ENCODE data around the gene OXCT2. TPM values are rescaled to one million over a fixed set of nuclear protein-coding genes. Genes with fewer than 3 reads are reported as not detected.

Gene OXCT2
- total and polyA plus RNA-seq, 2 donors (not counting 1 experiment from before 2014, with no cell fraction given): 1.0 to 1.9 TPM

DNA sequence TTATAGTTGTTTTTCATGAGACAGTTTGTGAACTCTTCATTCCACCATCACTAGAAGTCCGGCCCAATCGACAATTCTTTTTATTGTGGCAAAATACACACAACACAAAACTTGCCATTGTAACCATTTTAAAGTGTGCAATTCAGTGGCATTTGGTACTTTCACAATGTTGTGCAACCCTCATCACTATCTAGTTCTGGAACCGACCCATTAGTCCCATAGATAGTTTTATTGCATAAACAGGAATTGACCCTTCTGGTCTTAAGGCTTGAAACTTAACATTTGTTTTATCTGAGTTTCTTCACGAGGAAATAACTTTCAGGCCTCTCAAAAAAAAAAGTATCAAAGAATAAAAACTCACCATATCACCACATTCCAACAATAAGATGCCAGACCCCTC, 41.3 kb downstream of the OXCT2 start:
- no peaks in the 10 kb centered on the region for H3K36me3 ChIP-seq (replicated peaks in 1 of 2; ENCODE audit: control extremely low read depth in 1 of 2, control insufficient read depth in 1 of 2, extremely low read depth in 1 of 2, insufficient read depth in 2 of 2, low read length in 1 of 2)
- H4K20me1 ChIP-seq (ENCODE audit: control insufficient read depth, insufficient read depth, low read length, poor library complexity, severe bottlenecking): no peaks in the 10 kb centered on the region
- Mint-ChIP-seq H3K4me3 (no peak overlapping the region), H3K9me3 (ENCODE audit: insufficient read depth) (no peaks in the 10 kb centered on the region), H3K4me1 (peaks cover 11% of the 10 kb centered on the region), H3K27me3 (peaks cover 56% of the 10 kb centered on the region), H3K27ac (no peak overlapping the region)
- H2AFZ ChIP-seq (ENCODE audit: insufficient read depth, low read depth, low read length, poor library complexity, severe bottlenecking): no peak overlapping the region
- no peak overlapping the region for H3K4me3 ChIP-seq (ENCODE audit: control extremely low read depth in 1 of 5, extremely low read depth in 1 of 5, insufficient read depth in 1 of 5, low read depth in 2 of 5, low read length in 4 of 5)
- H3K4me1 ChIP-seq (ENCODE audit: control insufficient read depth in 2 of 2, insufficient read depth in 2 of 2, low read length in 2 of 2): peaks cover 0 to 5% of the 10 kb centered on the region in 2 donors
- intact Hi-C loops (cut with micrococcal nuclease): loop anchor here (10.0 kb wide), 1 partner anchor 65 kb away; no protein-coding TSS in a partner anchor
- H3K27ac ChIP-seq (ENCODE audit: low read length in 2 of 2): no peak overlapping the region
- peaks cover 0 to 42% (median 22%) of the 10 kb centered on the region in 4 experiments for H3K27me3 ChIP-seq (replicated peaks in 1 of 4; ENCODE audit: control extremely low read depth in 1 of 4, control insufficient read depth in 3 of 4, insufficient read depth in 4 of 4, low read length in 3 of 4)
- H3K79me2 ChIP-seq (ENCODE audit: control insufficient read depth, insufficient read depth, low read length): no peaks in the 10 kb centered on the region
- WGBS (ENCODE audit: insufficient coverage): 67% methylated on average over 2 of the region's 4 CpGs
- H3K9ac ChIP-seq (ENCODE audit: low read length): no peak overlapping the region
- CTCF ChIA-PET: no interaction called here
- ATAC-seq (ENCODE audit: low read depth) (no peak), DNase-seq (no peak)
- H3K4me2 ChIP-seq (replicated peaks; ENCODE audit: low read depth, low read length, poor library complexity, severe bottlenecking): no peak overlapping the region
- POLR2A ChIA-PET: no interaction called here
- TF ChIP-seq, protein P1, sequence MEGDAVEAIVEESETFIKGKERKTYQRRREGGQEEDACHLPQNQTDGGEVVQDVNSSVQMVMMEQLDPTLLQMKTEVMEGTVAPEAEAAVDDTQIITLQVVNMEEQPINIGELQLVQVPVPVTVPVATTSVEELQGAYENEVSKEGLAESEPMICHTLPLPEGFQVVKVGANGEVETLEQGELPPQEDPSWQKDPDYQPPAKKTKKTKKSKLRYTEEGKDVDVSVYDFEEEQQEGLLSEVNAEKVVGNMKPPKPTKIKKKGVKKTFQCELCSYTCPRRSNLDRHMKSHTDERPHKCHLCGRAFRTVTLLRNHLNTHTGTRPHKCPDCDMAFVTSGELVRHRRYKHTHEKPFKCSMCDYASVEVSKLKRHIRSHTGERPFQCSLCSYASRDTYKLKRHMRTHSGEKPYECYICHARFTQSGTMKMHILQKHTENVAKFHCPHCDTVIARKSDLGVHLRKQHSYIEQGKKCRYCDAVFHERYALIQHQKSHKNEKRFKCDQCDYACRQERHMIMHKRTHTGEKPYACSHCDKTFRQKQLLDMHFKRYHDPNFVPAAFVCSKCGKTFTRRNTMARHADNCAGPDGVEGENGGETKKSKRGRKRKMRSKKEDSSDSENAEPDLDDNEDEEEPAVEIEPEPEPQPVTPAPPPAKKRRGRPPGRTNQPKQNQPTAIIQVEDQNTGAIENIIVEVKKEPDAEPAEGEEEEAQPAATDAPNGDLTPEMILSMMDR (IDR thresholded peaks at IDR 0.05): no peak
- no peak for TF ChIP-seq EZH2 (IDR thresholded peaks at IDR 0.05; ENCODE audit: borderline replicate concordance, insufficient read depth, low read depth, low read length, poor library complexity, severe bottlenecking)
- H3K9me3 ChIP-seq (ENCODE audit: control extremely low read depth in 1 of 3, control insufficient read depth in 2 of 3, insufficient read depth in 1 of 3, low read length in 2 of 3): no peaks in the 10 kb centered on the region

DNA sequence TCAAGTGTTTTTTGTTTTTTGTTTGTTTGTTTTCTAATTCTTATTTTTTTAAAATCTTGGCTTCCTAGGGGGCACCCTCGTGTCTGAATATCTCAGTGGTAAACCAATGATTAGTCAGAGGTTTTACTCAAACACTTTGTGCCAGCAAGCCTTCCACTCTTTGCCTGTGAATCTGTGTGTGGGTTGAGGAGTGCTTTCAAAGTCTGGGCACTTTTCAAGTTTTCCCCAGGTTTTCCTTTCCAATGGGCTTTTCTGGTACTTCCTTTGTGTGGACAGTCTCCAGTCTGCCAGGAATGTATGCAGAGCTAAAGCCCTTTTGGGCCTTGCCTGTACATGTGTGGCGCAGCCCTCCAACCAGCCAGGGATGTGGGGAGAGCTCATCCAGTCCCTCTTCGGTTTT, 42.1 kb downstream of the OXCT2 start:
- H3K4me2 ChIP-seq (replicated peaks; ENCODE audit: low read depth, low read length, poor library complexity, severe bottlenecking): no peak overlapping the region
- no peak overlapping the region for H3K4me3 ChIP-seq (ENCODE audit: control extremely low read depth in 1 of 5, extremely low read depth in 1 of 5, insufficient read depth in 1 of 5, low read depth in 2 of 5, low read length in 4 of 5)
- peaks cover 11% of the 10 kb centered on the region for H3K4me1 Mint-ChIP-seq
- intact Hi-C loops (cut with micrococcal nuclease): loop anchor here (10.0 kb wide), 1 partner anchor 66 kb away; no protein-coding TSS in a partner anchor
- no peak for TF ChIP-seq EZH2 (IDR thresholded peaks at IDR 0.05; ENCODE audit: borderline replicate concordance, insufficient read depth, low read depth, low read length, poor library complexity, severe bottlenecking)
- TF ChIP-seq, protein P1 (IDR thresholded peaks at IDR 0.05): no peak
- no peak overlapping the region for H3K27ac ChIP-seq (ENCODE audit: low read length in 2 of 2)
- WGBS (ENCODE audit: insufficient coverage): 100% methylated on average over 1 of the region's 3 CpGs
- DNase-seq: no peak
- H3K9ac ChIP-seq (ENCODE audit: low read length): no peak overlapping the region
- H3K9me3 Mint-ChIP-seq (ENCODE audit: insufficient read depth): no peaks in the 10 kb centered on the region
- H3K36me3 ChIP-seq (replicated peaks in 1 of 2; ENCODE audit: control extremely low read depth in 1 of 2, control insufficient read depth in 1 of 2, extremely low read depth in 1 of 2, insufficient read depth in 2 of 2, low read length in 1 of 2): no peaks in the 10 kb centered on the region
- ChIA-PET POLR2A (no interaction called here), CTCF (interaction anchor here (1.0 to 1.4 kb wide), 2 partner anchors 9 to 11 kb away, joined by 3 read pairs; no protein-coding TSS in a partner anchor)
- no peaks in the 10 kb centered on the region for H3K9me3 ChIP-seq (ENCODE audit: control extremely low read depth in 1 of 3, control insufficient read depth in 2 of 3, insufficient read depth in 1 of 3, low read length in 2 of 3)
- H3K27me3 ChIP-seq (replicated peaks in 1 of 4; ENCODE audit: control extremely low read depth in 1 of 4, control insufficient read depth in 3 of 4, insufficient read depth in 4 of 4, low read length in 3 of 4): peaks cover 0 to 40% (median 17%) of the 10 kb centered on the region in 4 experiments
- ATAC-seq (ENCODE audit: low read depth): no peak
- H3K79me2 ChIP-seq (ENCODE audit: control insufficient read depth, insufficient read depth, low read length): no peaks in the 10 kb centered on the region
- H3K27ac Mint-ChIP-seq: no peak overlapping the region
- H4K20me1 ChIP-seq (ENCODE audit: control insufficient read depth, insufficient read depth, low read length, poor library complexity, severe bottlenecking): no peaks in the 10 kb centered on the region
- no peak overlapping the region for H2AFZ ChIP-seq (ENCODE audit: insufficient read depth, low read depth, low read length, poor library complexity, severe bottlenecking)
- no peak overlapping the region for H3K4me3 Mint-ChIP-seq
- peaks cover 57% of the 10 kb centered on the region for H3K27me3 Mint-ChIP-seq
- H3K4me1 ChIP-seq (ENCODE audit: control insufficient read depth in 2 of 2, insufficient read depth in 2 of 2, low read length in 2 of 2): peaks cover 0 to 5% of the 10 kb centered on the region in 2 donors
